Epithelial cell of proximal tubule (primary cell): ENCODE results near the gene MEGF11. TPM values are rescaled to one million over a fixed set of nuclear protein-coding genes. Genes with fewer than 3 reads are reported as not detected.

Source experiments
- DNase-seq: peaks from one replicate; pipeline ENCODE4 v3.0.0-alpha.2; 2011; ENCODE audit warnings: low read depth
- H3K4me3 ChIP-seq: 2 replicates; pipeline ENCODE4 v1.5.1; 2011; ENCODE audit warnings: low read depth, mild to moderate bottlenecking, low read length
- total RNA-seq: library from RNA; depleted of rRNA; stranded (reverse); fragments of >200 nt; gene quantifications from 2 replicates; pipeline ENCODE4 v1.2.3, GENCODE V29; 2015
- TF ChIP-seq, protein P1 (sequence below): conservative IDR thresholded peaks from 2 replicates; pipeline ENCODE4 v1.5.1; 2012; ENCODE audit warnings: low read depth, mild to moderate bottlenecking, low read length

Gene MEGF11
- total RNA-seq, 1 donor from 2014 or later, result 3.7 TPM

DNA sequence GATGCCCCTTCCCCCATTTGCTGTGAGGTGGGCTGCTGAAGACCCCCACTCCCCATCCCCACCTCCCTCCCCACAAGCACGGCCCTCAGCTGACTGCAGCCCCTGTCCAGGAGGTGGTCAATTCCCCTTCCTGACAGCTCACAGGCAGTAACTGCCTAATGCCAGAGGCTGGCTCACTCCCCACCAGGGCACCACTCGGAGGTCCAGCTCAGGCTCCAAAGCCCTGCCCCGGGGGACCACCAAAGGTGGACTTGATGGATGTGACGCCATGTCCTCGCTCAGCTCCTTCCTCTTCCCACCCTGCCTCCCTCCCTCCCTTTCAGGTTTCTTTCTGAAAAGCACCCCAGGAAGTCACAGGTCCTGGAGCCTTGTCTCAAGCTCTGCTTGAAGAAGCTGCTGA, 82.8 kb downstream of the MEGF11 start:
- TF ChIP-seq, protein P1, sequence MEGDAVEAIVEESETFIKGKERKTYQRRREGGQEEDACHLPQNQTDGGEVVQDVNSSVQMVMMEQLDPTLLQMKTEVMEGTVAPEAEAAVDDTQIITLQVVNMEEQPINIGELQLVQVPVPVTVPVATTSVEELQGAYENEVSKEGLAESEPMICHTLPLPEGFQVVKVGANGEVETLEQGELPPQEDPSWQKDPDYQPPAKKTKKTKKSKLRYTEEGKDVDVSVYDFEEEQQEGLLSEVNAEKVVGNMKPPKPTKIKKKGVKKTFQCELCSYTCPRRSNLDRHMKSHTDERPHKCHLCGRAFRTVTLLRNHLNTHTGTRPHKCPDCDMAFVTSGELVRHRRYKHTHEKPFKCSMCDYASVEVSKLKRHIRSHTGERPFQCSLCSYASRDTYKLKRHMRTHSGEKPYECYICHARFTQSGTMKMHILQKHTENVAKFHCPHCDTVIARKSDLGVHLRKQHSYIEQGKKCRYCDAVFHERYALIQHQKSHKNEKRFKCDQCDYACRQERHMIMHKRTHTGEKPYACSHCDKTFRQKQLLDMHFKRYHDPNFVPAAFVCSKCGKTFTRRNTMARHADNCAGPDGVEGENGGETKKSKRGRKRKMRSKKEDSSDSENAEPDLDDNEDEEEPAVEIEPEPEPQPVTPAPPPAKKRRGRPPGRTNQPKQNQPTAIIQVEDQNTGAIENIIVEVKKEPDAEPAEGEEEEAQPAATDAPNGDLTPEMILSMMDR, result no peak
- DNase-seq, result no peak
- no peak overlapping the region for H3K4me3 ChIP-seq

DNA sequence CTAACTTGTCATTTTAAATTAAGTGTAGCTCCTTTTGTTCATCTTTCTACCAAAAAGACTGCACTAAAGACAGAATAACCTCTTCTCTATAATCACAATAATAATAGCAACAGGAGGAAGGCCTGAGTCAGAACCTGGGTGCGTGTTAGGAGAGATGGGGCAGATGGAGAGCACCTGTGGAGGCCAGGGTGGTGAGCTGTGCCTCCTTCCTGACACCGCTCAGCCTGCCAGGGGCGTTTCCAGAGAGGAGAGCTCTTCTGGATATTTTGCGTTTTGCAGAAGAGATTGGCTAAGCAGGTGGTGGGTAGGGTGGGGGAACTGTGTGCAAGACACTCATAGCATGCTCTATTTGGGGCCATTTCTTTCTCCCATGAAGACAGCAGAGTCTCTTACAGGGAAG, 83.5 kb downstream of the MEGF11 start:
- no peak overlapping the region for H3K4me3 ChIP-seq
- no peak for DNase-seq
- TF ChIP-seq, protein P1, result no peak

DNA sequence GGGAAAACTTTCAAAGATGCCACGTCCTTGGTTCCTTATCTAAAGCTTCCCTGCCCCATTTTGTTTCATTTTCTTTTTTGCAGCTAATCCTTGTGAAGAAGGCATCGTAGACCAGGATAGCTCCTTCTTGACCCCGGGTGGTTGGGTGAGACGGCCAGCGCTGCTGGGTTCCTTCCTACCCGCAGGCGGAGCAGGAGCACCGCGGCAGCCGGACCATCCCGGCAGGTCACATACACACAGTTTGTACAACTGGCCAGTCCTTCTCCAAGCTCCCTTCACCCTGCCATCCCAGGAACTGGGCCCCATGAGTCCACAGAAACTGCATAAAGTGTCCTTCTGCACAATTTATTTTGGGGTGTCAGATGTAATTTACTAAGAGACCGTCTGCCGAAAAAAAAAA, 83.9 kb downstream of the MEGF11 start:
- no peak for DNase-seq
- TF ChIP-seq, protein P1, result no peak
- no peak overlapping the region for H3K4me3 ChIP-seq

DNA sequence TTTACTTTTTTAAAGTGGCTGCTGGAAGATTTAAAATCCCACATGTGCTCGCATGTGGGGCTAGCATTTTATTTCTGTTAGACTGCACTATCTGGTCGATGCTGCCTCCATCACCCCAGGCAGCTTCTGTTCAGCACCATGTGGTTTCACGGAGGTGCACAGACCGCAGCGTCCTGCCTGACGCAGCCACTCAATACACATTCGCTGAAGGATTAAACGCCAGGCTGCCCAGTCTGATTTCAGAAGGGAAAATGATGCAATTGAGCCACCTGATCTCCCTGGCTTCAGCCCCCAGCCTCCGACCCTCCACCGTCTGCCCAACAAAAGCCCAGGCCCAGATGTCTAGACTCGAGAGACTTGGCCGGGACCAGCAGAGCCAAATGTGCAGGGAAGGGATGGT, 84.5 kb downstream of the MEGF11 start:
- no peak overlapping the region for H3K4me3 ChIP-seq
- no peak for DNase-seq
- TF ChIP-seq, protein P1, result no peak

DNA sequence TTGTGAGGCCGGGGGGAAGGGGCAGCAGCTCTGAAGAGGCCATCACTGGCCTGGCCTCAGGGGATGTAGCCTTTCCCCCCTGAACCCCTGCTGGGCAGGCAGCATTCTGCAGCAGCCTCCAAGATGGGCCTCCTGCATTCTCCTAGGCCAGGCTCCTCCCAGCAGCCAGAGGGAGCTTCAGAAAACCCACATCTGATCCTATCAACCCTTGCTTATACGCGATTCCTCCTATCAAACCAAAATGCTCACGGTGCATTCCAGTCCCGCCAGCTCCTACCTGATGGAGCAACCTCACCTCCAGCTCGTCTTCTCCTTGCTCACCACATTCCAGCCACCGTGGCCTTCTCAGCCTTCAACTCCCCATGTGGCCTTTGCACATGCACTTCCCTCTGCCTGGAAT, 85.7 kb downstream of the MEGF11 start:
- TF ChIP-seq, protein P1, result no peak
- DNase-seq, result no peak
- no peak overlapping the region for H3K4me3 ChIP-seq

DNA sequence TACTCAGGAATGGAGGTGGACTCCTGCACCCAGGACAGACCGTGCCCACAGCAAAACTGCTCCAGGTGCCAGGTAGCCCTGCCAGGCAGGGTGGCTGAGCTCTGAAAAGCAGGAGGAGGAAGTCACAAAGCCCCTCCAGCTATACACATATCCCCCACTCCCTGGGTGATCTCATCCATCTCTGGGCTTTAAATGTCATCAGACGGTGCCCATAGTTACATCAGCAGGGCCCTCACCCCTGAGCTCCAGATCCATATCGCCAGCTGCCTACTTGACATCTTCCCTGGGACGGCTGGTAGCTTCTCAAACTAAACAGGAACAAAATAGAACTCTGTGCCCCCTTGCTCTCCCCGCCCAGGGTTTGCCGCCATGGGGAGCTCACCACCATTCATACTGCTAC, 87.7 kb downstream of the MEGF11 start:
- H3K4me3 ChIP-seq, result no peak overlapping the region
- TF ChIP-seq, protein P1, result no peak
- DNase-seq, result no peak

DNA sequence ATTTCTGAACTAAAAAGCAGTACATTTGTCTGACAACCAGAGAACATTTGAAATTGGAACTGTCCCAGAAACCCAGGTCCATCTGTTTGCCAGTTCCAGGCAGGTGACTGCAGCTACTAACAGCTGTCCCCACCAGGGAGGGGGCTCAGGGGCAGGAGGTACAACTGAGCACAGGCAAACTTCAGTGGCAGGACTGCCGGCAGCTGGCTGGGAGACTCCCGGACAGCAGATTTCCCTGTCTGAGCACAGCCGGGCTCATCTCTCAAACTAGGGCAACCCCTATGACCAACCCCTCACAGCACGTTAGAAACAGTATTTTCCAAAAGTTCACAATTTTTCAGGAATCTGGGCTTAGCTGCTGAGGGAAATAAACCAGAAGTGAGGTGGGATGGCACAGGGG, 88.8 kb downstream of the MEGF11 start:
- no peak overlapping the region for H3K4me3 ChIP-seq
- DNase-seq, result no peak
- TF ChIP-seq, protein P1, result no peak
